ENCODE data around the gene PMFBP1.

DNA sequence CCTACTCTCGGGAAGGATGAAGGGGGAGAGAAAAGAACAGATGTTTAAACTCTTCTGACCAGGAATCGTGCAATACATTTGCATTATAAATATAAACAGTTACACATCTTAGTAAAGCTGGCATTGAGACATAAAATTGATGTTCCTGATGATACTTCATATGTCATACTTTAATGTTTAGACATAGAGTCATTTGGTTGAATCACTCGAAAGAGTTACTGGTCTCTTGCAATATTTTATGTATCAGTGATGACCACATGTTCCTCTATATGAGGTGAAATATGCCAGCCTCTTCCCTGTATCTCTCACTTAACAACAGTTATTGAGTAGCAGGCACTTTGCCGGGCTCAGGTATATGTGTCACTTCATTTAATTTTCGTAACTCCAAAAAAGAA lies 49.7 kb upstream of the PMFBP1 start:
- TF ChIP-seq, protein P1, sequence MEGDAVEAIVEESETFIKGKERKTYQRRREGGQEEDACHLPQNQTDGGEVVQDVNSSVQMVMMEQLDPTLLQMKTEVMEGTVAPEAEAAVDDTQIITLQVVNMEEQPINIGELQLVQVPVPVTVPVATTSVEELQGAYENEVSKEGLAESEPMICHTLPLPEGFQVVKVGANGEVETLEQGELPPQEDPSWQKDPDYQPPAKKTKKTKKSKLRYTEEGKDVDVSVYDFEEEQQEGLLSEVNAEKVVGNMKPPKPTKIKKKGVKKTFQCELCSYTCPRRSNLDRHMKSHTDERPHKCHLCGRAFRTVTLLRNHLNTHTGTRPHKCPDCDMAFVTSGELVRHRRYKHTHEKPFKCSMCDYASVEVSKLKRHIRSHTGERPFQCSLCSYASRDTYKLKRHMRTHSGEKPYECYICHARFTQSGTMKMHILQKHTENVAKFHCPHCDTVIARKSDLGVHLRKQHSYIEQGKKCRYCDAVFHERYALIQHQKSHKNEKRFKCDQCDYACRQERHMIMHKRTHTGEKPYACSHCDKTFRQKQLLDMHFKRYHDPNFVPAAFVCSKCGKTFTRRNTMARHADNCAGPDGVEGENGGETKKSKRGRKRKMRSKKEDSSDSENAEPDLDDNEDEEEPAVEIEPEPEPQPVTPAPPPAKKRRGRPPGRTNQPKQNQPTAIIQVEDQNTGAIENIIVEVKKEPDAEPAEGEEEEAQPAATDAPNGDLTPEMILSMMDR (IDR thresholded peaks at IDR 0.05; ENCODE audit: poor library complexity, severe bottlenecking), result no peak
- no peak for TF ChIP-seq EZH2 (IDR thresholded peaks at IDR 0.05; ENCODE audit: borderline replicate concordance, insufficient read depth, low read length, poor library complexity, severe bottlenecking)
- no peak for TF ChIP-seq MXI1 (conservative IDR thresholded peaks at IDR 0.05; ENCODE audit: poor library complexity, severe bottlenecking)
- TF ChIP-seq RAD21 (conservative IDR thresholded peaks at IDR 0.05), result no peak
- TF ChIP-seq EP300 (conservative IDR thresholded peaks at IDR 0.05; ENCODE audit: poor library complexity, severe bottlenecking), result peak; percentile 3
- TF ChIP-seq TAF1 (IDR thresholded peaks at IDR 0.05; ENCODE audit: low read depth), result no peak
- TF ChIP-seq, protein P2, sequence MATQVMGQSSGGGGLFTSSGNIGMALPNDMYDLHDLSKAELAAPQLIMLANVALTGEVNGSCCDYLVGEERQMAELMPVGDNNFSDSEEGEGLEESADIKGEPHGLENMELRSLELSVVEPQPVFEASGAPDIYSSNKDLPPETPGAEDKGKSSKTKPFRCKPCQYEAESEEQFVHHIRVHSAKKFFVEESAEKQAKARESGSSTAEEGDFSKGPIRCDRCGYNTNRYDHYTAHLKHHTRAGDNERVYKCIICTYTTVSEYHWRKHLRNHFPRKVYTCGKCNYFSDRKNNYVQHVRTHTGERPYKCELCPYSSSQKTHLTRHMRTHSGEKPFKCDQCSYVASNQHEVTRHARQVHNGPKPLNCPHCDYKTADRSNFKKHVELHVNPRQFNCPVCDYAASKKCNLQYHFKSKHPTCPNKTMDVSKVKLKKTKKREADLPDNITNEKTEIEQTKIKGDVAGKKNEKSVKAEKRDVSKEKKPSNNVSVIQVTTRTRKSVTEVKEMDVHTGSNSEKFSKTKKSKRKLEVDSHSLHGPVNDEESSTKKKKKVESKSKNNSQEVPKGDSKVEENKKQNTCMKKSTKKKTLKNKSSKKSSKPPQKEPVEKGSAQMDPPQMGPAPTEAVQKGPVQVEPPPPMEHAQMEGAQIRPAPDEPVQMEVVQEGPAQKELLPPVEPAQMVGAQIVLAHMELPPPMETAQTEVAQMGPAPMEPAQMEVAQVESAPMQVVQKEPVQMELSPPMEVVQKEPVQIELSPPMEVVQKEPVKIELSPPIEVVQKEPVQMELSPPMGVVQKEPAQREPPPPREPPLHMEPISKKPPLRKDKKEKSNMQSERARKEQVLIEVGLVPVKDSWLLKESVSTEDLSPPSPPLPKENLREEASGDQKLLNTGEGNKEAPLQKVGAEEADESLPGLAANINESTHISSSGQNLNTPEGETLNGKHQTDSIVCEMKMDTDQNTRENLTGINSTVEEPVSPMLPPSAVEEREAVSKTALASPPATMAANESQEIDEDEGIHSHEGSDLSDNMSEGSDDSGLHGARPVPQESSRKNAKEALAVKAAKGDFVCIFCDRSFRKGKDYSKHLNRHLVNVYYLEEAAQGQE (IDR thresholded peaks at IDR 0.05; ENCODE audit: borderline replicate concordance), result no peak
- no peak for TF ChIP-seq SMC3 (conservative IDR thresholded peaks at IDR 0.05; ENCODE audit: poor library complexity)
- TF ChIP-seq POLR2AphosphoS5 (IDR thresholded peaks at IDR 0.05), result no peak
